NCI-H1048 (cell line): Measurements from ENCODE around the gene CUTC.

ENCODE experiments used
- DNase-seq: peaks from one replicate; lab custom pipeline; 2025; lab: John Stamatoyannopoulos, UW

The CUTC gene

GRCh38 chr10:99784016-99784726 lies 52.1 kb downstream of the CUTC start:
- DNase-seq, result no peak

- no peak for DNase-seq
Observed at GRCh38 chr10:99784727-99785441, 52.9 kb downstream of the CUTC start.

GRCh38 chr10:99785646-99786045 lies 53.6 kb downstream of the CUTC start:
- no peak for DNase-seq

- no peak for DNase-seq
Observed at GRCh38 chr10:99787311-99787710, 55.3 kb downstream of the CUTC start.

- no peak for DNase-seq
Observed at GRCh38 chr10:99787782-99788445, 55.9 kb downstream of the CUTC start.

- no peak for DNase-seq
Observed at GRCh38 chr10:99788598-99789256, 56.7 kb downstream of the CUTC start.

- DNase-seq, result no peak
Observed at GRCh38 chr10:99791831-99792230, 59.8 kb downstream of the CUTC start.

- no peak for DNase-seq
Observed at GRCh38 chr10:99793819-99794218, 61.8 kb downstream of the CUTC start.

- DNase-seq, result no peak
Observed at GRCh38 chr10:99796928-99797327, 64.9 kb downstream of the CUTC start.

- DNase-seq, result no peak
Observed at GRCh38 chr10:99798031-99798430, 66.0 kb downstream of the CUTC start.

- DNase-seq, result no peak
Observed at GRCh38 chr10:99798920-99799319, 66.9 kb downstream of the CUTC start.

- no peak for DNase-seq
Observed at GRCh38 chr10:99799613-99800012, 67.6 kb downstream of the CUTC start.

GRCh38 chr10:99804471-99804870 lies 72.4 kb downstream of the CUTC start:
- no peak for DNase-seq

- DNase-seq, result no peak
Observed at GRCh38 chr10:99805190-99805589, 73.2 kb downstream of the CUTC start.
